HEK293T (cell line): ENCODE data around the gene STAT6.

ENCODE experiments used
- CTCF ChIA-PET: fragments of 350-600 bp; formaldehyde crosslinking; extraction: SDS; loops from one replicate; lab custom pipeline; 2021; ENCODE audit warnings: antibody characterized with exemption, inconsistent platforms; lab: Yijun Ruan, JAX
- POLR2A ChIA-PET: fragments of 350-600 bp; formaldehyde crosslinking; extraction: SDS; loops from one replicate; lab custom pipeline; 2020; ENCODE audit warnings: antibody characterized with exemption, inconsistent platforms; lab: Yijun Ruan, JAX
- DNase-seq: peaks from one replicate; pipeline ENCODE4 v3.0.0; 2012; ENCODE audit warnings: mixed read lengths; ENCODE audit errors: extremely low spot score
- ARNT ChIP-seq: fragments of 450-650 bp; IDR thresholded peaks from 2 replicates; pipeline ENCODE4 v1.6.1; 2017; ENCODE audit warnings: mild to moderate bottlenecking
- BHLHE40 ChIP-seq: fragments of 450-650 bp; IDR thresholded peaks from 2 replicates; pipeline ENCODE4 v1.6.1; 2016; ENCODE audit warnings: mild to moderate bottlenecking, moderate library complexity, borderline replicate concordance
- CTBP1 ChIP-seq: fragments of 450-650 bp; IDR thresholded peaks from 2 replicates; pipeline ENCODE4 v1.6.1; 2016; ENCODE audit warnings: borderline replicate concordance
- ELF4 ChIP-seq: fragments of 450-650 bp; IDR thresholded peaks from 2 replicates; pipeline ENCODE4 v1.6.1; 2017; ENCODE audit warnings: antibody characterized with exemption
- FOXA1 ChIP-seq: fragments of 450-650 bp; IDR thresholded peaks from 2 replicates; pipeline ENCODE4 v1.6.1; 2016; ENCODE audit warnings: mild to moderate bottlenecking
- FOXK2 ChIP-seq: fragments of 450-650 bp; IDR thresholded peaks from 2 replicates; pipeline ENCODE4 v1.6.1; 2016; ENCODE audit warnings: mild to moderate bottlenecking
- FOXM1 ChIP-seq: fragments of 450-650 bp; IDR thresholded peaks from 2 replicates; pipeline ENCODE4 v1.6.1; 2017; ENCODE audit warnings: mild to moderate bottlenecking, borderline replicate concordance
- HDGF ChIP-seq: fragments of 450-650 bp; IDR thresholded peaks from 2 replicates; pipeline ENCODE4 v1.6.1; 2017; ENCODE audit warnings: antibody characterized with exemption, borderline replicate concordance
- L3MBTL2 ChIP-seq: fragments of 450-650 bp; conservative IDR thresholded peaks from 2 replicates; pipeline ENCODE4 v1.6.1; 2016; ENCODE audit warnings: mild to moderate bottlenecking
- LEF1 ChIP-seq: fragments of 450-650 bp; IDR thresholded peaks from 2 replicates; pipeline ENCODE4 v1.6.1; 2017; ENCODE audit warnings: mild to moderate bottlenecking, borderline replicate concordance
- NFRKB ChIP-seq: fragments of 450-650 bp; IDR thresholded peaks from 2 replicates; pipeline ENCODE4 v1.6.1; 2016; ENCODE audit warnings: mild to moderate bottlenecking, moderate library complexity
- PKNOX1 ChIP-seq: fragments of 450-650 bp; IDR thresholded peaks from 2 replicates; pipeline ENCODE4 v1.6.1; 2016
- SP1 ChIP-seq: fragments of 450-650 bp; IDR thresholded peaks from 2 replicates; pipeline ENCODE4 v1.6.1; 2017
- SUZ12 ChIP-seq: fragments of 450-650 bp; IDR thresholded peaks from 2 replicates; pipeline ENCODE4 v1.6.1; 2016; ENCODE audit warnings: mild to moderate bottlenecking
- TARDBP ChIP-seq: fragments of 450-650 bp; IDR thresholded peaks from 2 replicates; pipeline ENCODE4 v1.6.1; 2016
- ZNF384 ChIP-seq: fragments of 450-650 bp; IDR thresholded peaks from 2 replicates; pipeline ENCODE4 v1.6.1; 2016

STAT6 gene

GRCh38 chr12:57153415-57153997 lies 42.3 kb upstream of the STAT6 start:
- CTCF ChIA-PET, result interaction anchor here (0.6 kb wide), 1 partner anchor 31 kb away, joined by 4 read pairs; no protein-coding TSS in a partner anchor
- no peak for TF ChIP-seq LEF1
- DNase-seq, result no peak
- POLR2A ChIA-PET, result no interaction called here

- POLR2A ChIA-PET, result no interaction called here
Observed at GRCh38 chr12:57152639-57153038, 41.5 kb upstream of the STAT6 start.

GRCh38 chr12:57151741-57152630 lies 40.8 kb upstream of the STAT6 start:
- CTCF ChIA-PET, result interaction anchor here (0.6 kb wide), 1 partner anchor 155 kb away, joined by 3 read pairs; no protein-coding TSS in a partner anchor
- TF ChIP-seq FOXM1 (no peak), FOXA1 (no peak), BHLHE40 (no peak), TARDBP (no peak), ZNF384 (no peak), PKNOX1 (no peak), CTBP1 (no peak), ARNT (no peak), SUZ12 (no peak), L3MBTL2 (no peak)
- POLR2A ChIA-PET, result no interaction called here
- no peak for DNase-seq

More at GRCh38 chr12:57152639-57153038, 41.5 kb upstream of the STAT6 start:
- CTCF ChIA-PET, result interaction anchor here (0.6 kb wide), 1 partner anchor 155 kb away, joined by 3 read pairs; no protein-coding TSS in a partner anchor
- TF ChIP-seq FOXM1 (no peak), PKNOX1 (no peak), TARDBP (no peak), LEF1 (no peak), FOXK2 (no peak), ELF4 (no peak), BHLHE40 (no peak), CTBP1 (no peak), SP1 (no peak), FOXA1 (no peak), SUZ12 (no peak)
- DNase-seq, result no peak

- ChIA-PET POLR2A (no interaction called here), CTCF (interaction anchor here (1.4 kb wide), 1 partner anchor 25 kb away, joined by 6 read pairs; no protein-coding TSS in a partner anchor)
- no peak for TF ChIP-seq NFRKB
- TF ChIP-seq CTBP1, result no peak
- no peak for TF ChIP-seq ARNT
- no peak for TF ChIP-seq L3MBTL2
- TF ChIP-seq LEF1, result no peak
- no peak for TF ChIP-seq TARDBP
- TF ChIP-seq FOXA1, result no peak
- no peak for TF ChIP-seq FOXM1
- no peak for TF ChIP-seq ZNF384
- TF ChIP-seq HDGF, result no peak
- no peak for TF ChIP-seq FOXK2
- no peak for TF ChIP-seq ELF4
- no peak for DNase-seq
Observed at GRCh38 chr12:57150400-57151000, 39.3 kb upstream of the STAT6 start.

GRCh38 chr12:57149245-57149900 lies 38.2 kb upstream of the STAT6 start:
- no peak for DNase-seq
- POLR2A ChIA-PET, result interaction anchor here (1.3 to 1.7 kb wide), 2 partner anchors 21 to 22 kb away, joined by 3 to 5 read pairs; partner anchors contain the start of gene LRP1
- CTCF ChIA-PET, result interaction anchor here (1.0 to 1.4 kb wide), 2 partner anchors 25 to 27 kb away, joined by 3 to 6 read pairs; no protein-coding TSS in a partner anchor
- TF ChIP-seq HDGF (no peak), FOXK2 (no peak), ZNF384 (no peak), TARDBP (no peak), L3MBTL2 (no peak), LEF1 (no peak), FOXM1 (no peak)
